IMR-90 (cell line): ENCODE results near the gene CEACAM21. TPM values are rescaled to one million over a fixed set of nuclear protein-coding genes. Genes with fewer than 3 reads are reported as not detected.

Source experiments
- ATAC-seq: fragments of 200-7000 bp; cut with Tn5 transposase; 2 replicates; pipeline ENCODE4 v1.9.1; 2020; ENCODE audit warnings: low read depth, mild to moderate bottlenecking, moderate library complexity
- BruUV-seq: library from RNA; stranded (reverse); fragments of 400-500 nt; replicated peaks from 2 replicates; lab custom pipeline; 2021; lab: Mats Ljungman, UMichigan
- CTCF ChIA-PET: fragments of 300-600 bp; formaldehyde crosslinking; extraction: SDS; loops from one replicate; lab custom pipeline; 2021; ENCODE audit warnings: antibody characterized with exemption; lab: Yijun Ruan, JAX
- POLR2A ChIA-PET: fragments of 300-600 bp; sonication (Branson Sonifier 250); formaldehyde crosslinking; loops from one replicate; lab custom pipeline; 2022; ENCODE audit warnings: antibody characterized with exemption; ENCODE audit not compliant: unreplicated experiment; lab: Charles Lee
- DNase-seq: peaks from one replicate; pipeline ENCODE4 v3.0.0; 2013
- H2AFZ ChIP-seq: replicated peaks from 2 replicates; pipeline ENCODE3; 2013; ENCODE audit warnings: low read length, mild to moderate bottlenecking; ENCODE audit not compliant: poor library complexity
- H2AK5ac ChIP-seq: 2 replicates; pipeline ENCODE4 v1.6.1; 2013; ENCODE audit warnings: low read depth, low read length, inconsistent platforms
- H2AK9ac ChIP-seq: replicated peaks from 2 replicates; pipeline ENCODE3; 2013; ENCODE audit warnings: mild to moderate bottlenecking, low read depth, low read length, moderate library complexity; ENCODE audit not compliant: poor library complexity
- H2BK120ac ChIP-seq: 2 replicates; pipeline ENCODE4 v1.6.1; 2013; ENCODE audit warnings: low read depth, low read length, inconsistent platforms
- H2BK15ac ChIP-seq: 3 replicates; pipeline ENCODE4 v1.6.1; 2013; ENCODE audit warnings: low read depth, low read length, inconsistent platforms
- H2BK20ac ChIP-seq: 2 replicates; pipeline ENCODE4 v1.6.1; 2013; ENCODE audit warnings: low read depth, mild to moderate bottlenecking, inconsistent platforms, low read length, moderate library complexity
- H2BK5ac ChIP-seq: 2 replicates; pipeline ENCODE4 v1.6.1; 2013; ENCODE audit warnings: mild to moderate bottlenecking, low read depth, low read length, inconsistent platforms; ENCODE audit not compliant: poor library complexity, severe bottlenecking
- H3K14ac ChIP-seq: replicated peaks from 2 replicates; pipeline ENCODE4 v1.6.1; 2013; ENCODE audit warnings: low read depth, low read length, inconsistent platforms
- H3K18ac ChIP-seq: 2 replicates; pipeline ENCODE4 v1.6.1; 2013; ENCODE audit warnings: low read depth, low read length, control low read depth
- H3K23ac ChIP-seq: 2 replicates; pipeline ENCODE4 v1.6.1; 2013; ENCODE audit warnings: low read depth, low read length, inconsistent platforms
- H3K27ac ChIP-seq: 2 replicates; pipeline ENCODE4 v1.5.1; 2013; ENCODE audit warnings: mild to moderate bottlenecking, control low read depth, low read length; ENCODE audit not compliant: insufficient read depth
- H3K27me3 ChIP-seq: 2 replicates; pipeline ENCODE4 v1.6.1; 2013; ENCODE audit warnings: low read length; ENCODE audit not compliant: control insufficient read depth, insufficient read depth
- H3K36me3 ChIP-seq: 2 replicates; pipeline ENCODE4 v1.6.1; 2013; ENCODE audit warnings: low read length, mixed read lengths; ENCODE audit not compliant: control insufficient read depth, insufficient read depth
- H3K4ac ChIP-seq: 2 replicates; pipeline ENCODE4 v1.6.1; 2013; ENCODE audit warnings: low read depth, low read length, inconsistent platforms
- H3K4me1 ChIP-seq: 2 replicates; pipeline ENCODE4 v1.6.1; 2013; ENCODE audit warnings: low read length, mixed read lengths; ENCODE audit not compliant: control insufficient read depth, insufficient read depth
- H3K4me2 ChIP-seq: 2 replicates; pipeline ENCODE4 v1.6.1; 2013; ENCODE audit warnings: low read depth, mild to moderate bottlenecking, control low read depth, low read length, moderate library complexity
- H3K4me3 ChIP-seq: 2 replicates; pipeline ENCODE4 v1.5.1; 2013; ENCODE audit warnings: low read depth, mild to moderate bottlenecking, control low read depth, low read length, moderate library complexity; ENCODE audit not compliant: insufficient read depth
- H3K56ac ChIP-seq: 2 replicates; pipeline ENCODE4 v1.6.1; 2013; ENCODE audit warnings: low read length, inconsistent platforms; ENCODE audit not compliant: insufficient read depth; ENCODE audit errors: extremely low read depth
- H3K79me1 ChIP-seq, 2 experiments: 2 replicates each; pipeline ENCODE4 v1.6.1; 2013; ENCODE audit warnings: low read length in 2 of 2, inconsistent platforms in 1 of 2, low read depth in 1 of 2
- H3K9ac ChIP-seq: 2 replicates; pipeline ENCODE4 v1.6.1; 2013; ENCODE audit warnings: low read depth, low read length, control low read depth
- H3K9me1 ChIP-seq: 2 replicates; pipeline ENCODE4 v1.6.1; 2013; ENCODE audit warnings: low read length, inconsistent platforms; ENCODE audit not compliant: insufficient read depth
- H3K9me3 ChIP-seq: 2 replicates; pipeline ENCODE4 v1.6.1; 2013; ENCODE audit warnings: low read length; ENCODE audit not compliant: control insufficient read depth, insufficient read depth
- H4K20me1 ChIP-seq: 2 replicates; pipeline ENCODE4 v1.6.1; 2013; ENCODE audit warnings: low read length, inconsistent platforms; ENCODE audit not compliant: insufficient read depth
- H4K5ac ChIP-seq: 2 replicates; pipeline ENCODE4 v1.6.1; 2013; ENCODE audit warnings: mild to moderate bottlenecking, low read depth, low read length, control low read depth
- H4K8ac ChIP-seq, 2 experiments: 2 replicates each; pipeline ENCODE4 v1.6.1; 2013; ENCODE audit warnings: low read depth in 2 of 2, low read length in 2 of 2, control low read depth in 1 of 2, inconsistent platforms in 1 of 2
- H4K91ac ChIP-seq: 2 replicates; pipeline ENCODE4 v1.6.1; 2013; ENCODE audit warnings: low read depth, low read length, inconsistent platforms; ENCODE audit not compliant: insufficient read depth
- FOS ChIP-seq: fragments of 150-350 bp; IDR thresholded peaks from 2 replicates; pipeline ENCODE4 v1.6.1; 2016; ENCODE audit warnings: low read depth, low read length
- MAFK ChIP-seq: IDR thresholded peaks from 2 replicates; pipeline ENCODE4 v1.6.1; 2012; ENCODE audit warnings: low read depth, low read length, improper control_type of control experiment
- MXI1 ChIP-seq: IDR thresholded peaks from 2 replicates; pipeline ENCODE4 v1.6.1; 2012; ENCODE audit warnings: low read depth, mild to moderate bottlenecking, low read length, moderate library complexity, borderline replicate concordance
- RFX5 ChIP-seq: IDR thresholded peaks from 2 replicates; pipeline ENCODE4 v1.8.0; 2012; ENCODE audit warnings: low read depth, mild to moderate bottlenecking, low read length, moderate library complexity
- SMC3 ChIP-seq: fragments of 150-350 bp; IDR thresholded peaks from 2 replicates; pipeline ENCODE4 v1.6.1; 2016; ENCODE audit warnings: low read depth, mild to moderate bottlenecking, antibody characterized with exemption, low read length, moderate library complexity
- dilution Hi-C: fragments of 300-500 bp; cut with HindIII; formaldehyde crosslinking; loops from one replicate; pipeline ENCODE4 v1.14.3; 2018; ENCODE audit warnings: low sequenced_read_pairs; ENCODE audit not compliant: unreplicated experiment
- in situ Hi-C: fragments of 300-500 bp; cut with MboI; formaldehyde crosslinking; loops from 3 replicates; pipeline ENCODE4 v1.14.3; 2019; ENCODE audit warnings: low sequenced_read_pairs, inconsistent platforms, mixed read lengths
- intact Hi-C: fragments of 100-400 bp; cut with micrococcal nuclease; formaldehyde crosslinking; loops from 2 replicates; pipeline ENCODE4 v1.10.0; 2022
- polyA plus RNA-seq, 3 experiments: library from polyadenylated mRNA; depleted of rRNA; stranded (reverse); fragments of >200 nt; gene quantifications; 2 replicates each; pipeline ENCODE4 v1.2.3, GENCODE V29; 2012; ENCODE audit warnings: low replicate concordance in 1 of 3
- total RNA-seq: library from RNA; depleted of rRNA; stranded (reverse); fragments of >200 nt; gene quantifications from 2 replicates; pipeline ENCODE4 v1.2.3, GENCODE V29; 2012
- TF ChIP-seq, protein P1 (sequence below): conservative IDR thresholded peaks from 2 replicates; pipeline ENCODE4 v1.5.1; 2012; ENCODE audit warnings: mild to moderate bottlenecking, low read depth, low read length, improper control_type of control experiment

The CEACAM21 gene
- total and polyA plus RNA-seq, 2 of the 4 experiments (the other 2 are of a cell fraction): not detected

DNA sequence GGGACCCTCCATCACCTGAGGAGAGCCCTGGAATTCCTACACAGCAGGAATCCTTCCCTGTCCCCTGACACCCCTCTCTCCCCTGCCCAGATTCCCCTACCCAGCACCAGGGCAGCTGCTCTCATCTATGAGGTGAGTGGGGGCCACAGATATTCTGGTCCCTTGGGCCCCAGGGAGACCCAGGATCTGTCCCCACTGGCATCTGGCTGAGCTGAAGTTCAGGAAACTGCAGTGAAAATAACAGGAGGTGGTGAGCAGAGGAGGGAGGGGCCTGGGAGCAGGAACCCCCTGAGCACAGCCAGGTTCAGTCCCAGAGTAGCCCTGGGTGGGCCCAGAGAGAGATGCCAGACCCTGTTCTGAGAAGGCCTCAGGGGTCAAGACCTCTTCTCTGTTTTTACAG, 10.1 kb downstream of the CEACAM21 start:
- H2AK5ac ChIP-seq: no peak overlapping the region
- no peaks in the 10 kb centered on the region for H3K4me1 ChIP-seq
- no peak overlapping the region for H4K91ac ChIP-seq
- H2BK5ac ChIP-seq: no peak overlapping the region
- no peaks in the 10 kb centered on the region for H3K27me3 ChIP-seq
- no peak overlapping the region for H2BK20ac ChIP-seq
- no peak overlapping the region for H3K27ac ChIP-seq
- DNase-seq: no peak
- H3K9me3 ChIP-seq: no peaks in the 10 kb centered on the region
- no peak overlapping the region for H3K56ac ChIP-seq
- H3K9ac ChIP-seq: no peak overlapping the region
- no peaks in the 10 kb centered on the region for H3K9me1 ChIP-seq
- no peak overlapping the region for H3K23ac ChIP-seq
- no peak overlapping the region for H2BK15ac ChIP-seq
- H4K8ac ChIP-seq: no peak overlapping the region
- H4K5ac ChIP-seq: no peak overlapping the region
- no peak overlapping the region for H3K4me2 ChIP-seq
- H2AK9ac ChIP-seq: no peak overlapping the region
- no TSS peak for BruUV-seq
- TF ChIP-seq RFX5 (no peak), MAFK (no peak), FOS (no peak), MXI1 (no peak), SMC3 (no peak)
- TF ChIP-seq, protein P1, sequence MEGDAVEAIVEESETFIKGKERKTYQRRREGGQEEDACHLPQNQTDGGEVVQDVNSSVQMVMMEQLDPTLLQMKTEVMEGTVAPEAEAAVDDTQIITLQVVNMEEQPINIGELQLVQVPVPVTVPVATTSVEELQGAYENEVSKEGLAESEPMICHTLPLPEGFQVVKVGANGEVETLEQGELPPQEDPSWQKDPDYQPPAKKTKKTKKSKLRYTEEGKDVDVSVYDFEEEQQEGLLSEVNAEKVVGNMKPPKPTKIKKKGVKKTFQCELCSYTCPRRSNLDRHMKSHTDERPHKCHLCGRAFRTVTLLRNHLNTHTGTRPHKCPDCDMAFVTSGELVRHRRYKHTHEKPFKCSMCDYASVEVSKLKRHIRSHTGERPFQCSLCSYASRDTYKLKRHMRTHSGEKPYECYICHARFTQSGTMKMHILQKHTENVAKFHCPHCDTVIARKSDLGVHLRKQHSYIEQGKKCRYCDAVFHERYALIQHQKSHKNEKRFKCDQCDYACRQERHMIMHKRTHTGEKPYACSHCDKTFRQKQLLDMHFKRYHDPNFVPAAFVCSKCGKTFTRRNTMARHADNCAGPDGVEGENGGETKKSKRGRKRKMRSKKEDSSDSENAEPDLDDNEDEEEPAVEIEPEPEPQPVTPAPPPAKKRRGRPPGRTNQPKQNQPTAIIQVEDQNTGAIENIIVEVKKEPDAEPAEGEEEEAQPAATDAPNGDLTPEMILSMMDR: no peak
- H3K36me3 ChIP-seq: no peaks in the 10 kb centered on the region
- H4K20me1 ChIP-seq: no peaks in the 10 kb centered on the region; the same call in 1 of the 2 replicates
- H3K4me3 ChIP-seq: no peak overlapping the region
- intact Hi-C loops (no loop called here), in situ Hi-C loops (no loop called here), dilution Hi-C loops (no loop called here)
- ATAC-seq: no peak
- no peak overlapping the region for H2AFZ ChIP-seq
- CTCF ChIA-PET: no interaction called here
- H3K4ac ChIP-seq: no peak overlapping the region
- POLR2A ChIA-PET: no interaction called here
- no peak overlapping the region for H3K14ac ChIP-seq
- no peaks in the 10 kb centered on the region for H3K79me1 ChIP-seq
- no peak overlapping the region for H3K18ac ChIP-seq
- H2BK120ac ChIP-seq: no peak overlapping the region
